Testis (tissue), 3 donors: ENCODE measurements around the gene HSD17B1. TPM values are rescaled to one million over a fixed set of nuclear protein-coding genes. Genes with fewer than 3 reads are reported as not detected.

Experiments used
- DNase-seq: peaks from one replicate; pipeline ENCODE4 v3.0.0-alpha.2; 2019
- H3K27ac ChIP-seq, 2 donors: fragments of 200-600 bp; sonication (generic); one replicate each; pipeline ENCODE4 v1.5.1; 2019
- H3K27me3 ChIP-seq: fragments of 200-600 bp; sonication (generic); one replicate; pipeline ENCODE4 v1.5.1; 2019
- H3K36me3 ChIP-seq: fragments of 200-600 bp; sonication (generic); one replicate; pipeline ENCODE4 v1.5.1; 2017; ENCODE audit warnings: low read depth; ENCODE audit errors: missing control alignments
- H3K4me1 ChIP-seq: fragments of 200-600 bp; sonication (generic); one replicate; pipeline ENCODE4 v1.5.1; 2019
- H3K4me3 ChIP-seq, 2 donors: fragments of 200-600 bp; sonication (generic); one replicate each; pipeline ENCODE4 v1.5.1; 2017 to 2019
- H3K9me3 ChIP-seq: fragments of 200-600 bp; sonication (generic); one replicate; pipeline ENCODE4 v1.5.1; 2017
- POLR2A ChIP-seq: fragments of 450-650 bp; IDR thresholded peaks from one replicate; pipeline ENCODE4 v1.6.1; 2017; ENCODE audit warnings: antibody characterized with exemption, mild to moderate bottlenecking, moderate library complexity
- WGBS, 2 donors: methylation state at CpG; one replicate each; pipeline ENCODE4 v1.1.5; 2018; 5-methylcytosine and 5-hydroxymethylcytosine counted together
- intact Hi-C: fragments of 100-400 bp; cut with DNase I; formaldehyde crosslinking; loops from one replicate; pipeline ENCODE4 v1.15.1; 2023; ENCODE audit warnings: low total_unique reads
- polyA plus RNA-seq: library from polyadenylated mRNA; stranded (reverse); fragments of 350-450 nt; fragmentation: Illumina TruSeq; extraction: RNeasy Lipid Tissue Mini Kit (QIAGEN cat#74804); gene quantifications from one replicate; pipeline ENCODE4 v1.2.3, GENCODE V29; 2014; ENCODE audit warnings: low read depth, low replicate concordance; ENCODE audit not compliant: insufficient read depth
- total RNA-seq, 2 donors: library from RNA; depleted of rRNA; stranded (reverse); fragments of >200 nt; gene quantifications; one replicate each; pipeline ENCODE4 v1.2.3, GENCODE V29; 2016
- TF ChIP-seq, protein P1 (sequence below), 3 experiments: fragments of 450-650 bp in 2 of 3; fragments of 200-600 bp in 1 of 3; sonication (generic) in 1 of 3; IDR thresholded peaks; one replicate each; pipeline ENCODE4 v1.5.1; 2016 to 2019; ENCODE audit warnings: antibody characterized with exemption in 3 of 3, mild to moderate bottlenecking in 2 of 3, moderate library complexity in 1 of 3

The HSD17B1 gene
- total and polyA plus RNA-seq, 3 donors from 2014 or later, result 7.1 to 14.4 (median 13.8) TPM

DNA sequence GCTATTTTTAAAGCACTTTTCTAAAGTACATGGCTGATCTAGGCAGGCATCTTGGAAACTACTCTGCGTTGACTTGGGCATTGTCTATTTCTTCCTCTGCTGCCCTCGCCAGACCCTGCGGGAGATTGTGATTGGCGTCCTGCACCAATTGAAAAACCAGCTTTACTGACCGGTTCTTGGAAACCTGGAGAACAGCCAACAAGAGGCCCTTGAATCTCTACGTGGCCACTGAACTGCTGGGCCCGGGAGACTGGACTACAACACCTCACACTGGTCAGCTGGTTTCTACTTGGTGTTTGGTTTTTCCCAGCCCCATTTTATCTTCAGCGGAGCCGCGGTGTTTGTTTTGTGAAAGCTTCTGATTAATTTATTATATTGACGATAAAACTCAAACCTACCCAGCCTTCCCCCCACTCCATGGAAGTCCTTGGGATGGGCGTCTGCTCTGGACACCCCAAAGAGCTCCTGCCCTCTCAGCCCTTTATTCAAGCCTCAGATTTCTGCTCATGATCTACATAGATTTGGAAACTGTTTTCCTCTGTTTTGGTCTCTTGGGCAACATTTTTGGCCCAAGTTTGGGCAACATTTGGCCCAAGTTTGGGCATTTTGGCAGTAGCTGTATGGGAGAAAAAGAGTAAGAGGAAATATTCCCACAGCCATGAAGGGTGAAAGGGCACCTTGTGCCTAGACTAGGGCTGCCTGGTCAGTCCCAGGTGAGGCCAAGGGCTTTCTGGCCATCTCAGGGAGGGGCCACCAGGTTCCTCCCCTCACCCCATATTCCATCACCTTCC is 18.9 kb downstream of the HSD17B1 start:
- TF ChIP-seq POLR2A, result no peak
- TF ChIP-seq, protein P1, sequence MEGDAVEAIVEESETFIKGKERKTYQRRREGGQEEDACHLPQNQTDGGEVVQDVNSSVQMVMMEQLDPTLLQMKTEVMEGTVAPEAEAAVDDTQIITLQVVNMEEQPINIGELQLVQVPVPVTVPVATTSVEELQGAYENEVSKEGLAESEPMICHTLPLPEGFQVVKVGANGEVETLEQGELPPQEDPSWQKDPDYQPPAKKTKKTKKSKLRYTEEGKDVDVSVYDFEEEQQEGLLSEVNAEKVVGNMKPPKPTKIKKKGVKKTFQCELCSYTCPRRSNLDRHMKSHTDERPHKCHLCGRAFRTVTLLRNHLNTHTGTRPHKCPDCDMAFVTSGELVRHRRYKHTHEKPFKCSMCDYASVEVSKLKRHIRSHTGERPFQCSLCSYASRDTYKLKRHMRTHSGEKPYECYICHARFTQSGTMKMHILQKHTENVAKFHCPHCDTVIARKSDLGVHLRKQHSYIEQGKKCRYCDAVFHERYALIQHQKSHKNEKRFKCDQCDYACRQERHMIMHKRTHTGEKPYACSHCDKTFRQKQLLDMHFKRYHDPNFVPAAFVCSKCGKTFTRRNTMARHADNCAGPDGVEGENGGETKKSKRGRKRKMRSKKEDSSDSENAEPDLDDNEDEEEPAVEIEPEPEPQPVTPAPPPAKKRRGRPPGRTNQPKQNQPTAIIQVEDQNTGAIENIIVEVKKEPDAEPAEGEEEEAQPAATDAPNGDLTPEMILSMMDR (IDR thresholded peaks at IDR 0.05), result no peak
- H3K9me3 ChIP-seq, result no peaks in the 10 kb centered on the region
- H3K27ac ChIP-seq, result no peak overlapping the region
- intact Hi-C loops, result loop anchor here (10.0 kb wide), 1 partner anchor 103 kb away; the partner anchor contains the start of gene PLEKHH3
- peaks cover 11% of the 10 kb centered on the region for H3K4me1 ChIP-seq
- no peaks in the 10 kb centered on the region for H3K27me3 ChIP-seq
- DNase-seq, result no peak
- no peaks in the 10 kb centered on the region for H3K36me3 ChIP-seq
- no peak overlapping the region for H3K4me3 ChIP-seq
- WGBS, 2 donors, result 77% methylated on average over 12 of the region's 12 CpGs

- Histone ChIP-seq H3K36me3 (no peaks in the 10 kb centered on the region), H3K4me1 (peaks cover 8% of the 10 kb centered on the region), H3K4me3 (no peak overlapping the region), H3K27me3 (no peaks in the 10 kb centered on the region), H3K9me3 (no peaks in the 10 kb centered on the region), H3K27ac (no peak overlapping the region)
- DNase-seq, result no peak
- intact Hi-C loops, result loop anchor here (10.0 kb wide), 1 partner anchor 102 kb away; the partner anchor contains the start of gene PLEKHH3
- TF ChIP-seq POLR2A, result no peak
- TF ChIP-seq, protein P1 (IDR thresholded peaks at IDR 0.05), result no peak
- 81 to 86% methylated on average over 4 of the region's 4 CpGs for WGBS, 2 donors
These were observed 20.4 kb downstream of the HSD17B1 start for GRCh38 chr17:42573095-42573494.

DNA sequence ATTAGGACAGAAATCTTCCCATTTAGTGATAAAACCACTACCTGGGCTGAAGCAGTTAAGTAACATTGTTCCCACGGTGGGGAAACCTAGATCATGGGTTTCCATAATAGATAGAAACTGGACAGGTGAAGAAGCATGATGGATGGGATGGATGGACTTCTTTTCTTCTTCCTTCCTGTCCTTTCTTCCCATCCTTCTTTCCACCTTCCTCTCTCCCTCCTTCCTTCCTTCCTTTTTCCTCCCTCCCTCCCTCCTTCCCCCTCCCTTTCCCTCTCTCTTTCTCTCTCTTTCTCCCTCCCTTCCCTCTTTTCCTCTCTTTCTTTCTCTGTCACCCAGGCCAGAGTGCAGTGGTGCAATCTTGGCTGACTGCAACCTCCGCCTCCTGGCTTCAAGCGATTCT is 21.7 kb downstream of the HSD17B1 start:
- Histone ChIP-seq H3K36me3 (no peaks in the 10 kb centered on the region), H3K4me3 (no peak overlapping the region), H3K4me1 (peaks cover 12% of the 10 kb centered on the region), H3K9me3 (no peaks in the 10 kb centered on the region), H3K27ac (no peak overlapping the region), H3K27me3 (no peaks in the 10 kb centered on the region)
- TF ChIP-seq, protein P1 (IDR thresholded peaks at IDR 0.05), result no peak
- TF ChIP-seq POLR2A, result no peak
- intact Hi-C loops, result loop anchor here (10.0 kb wide), 1 partner anchor 100 kb away; the partner anchor contains the start of gene PLEKHH3
- no peak for DNase-seq
- 82 to 85% methylated on average over 3 of the region's 3 CpGs for WGBS, 2 donors

DNA sequence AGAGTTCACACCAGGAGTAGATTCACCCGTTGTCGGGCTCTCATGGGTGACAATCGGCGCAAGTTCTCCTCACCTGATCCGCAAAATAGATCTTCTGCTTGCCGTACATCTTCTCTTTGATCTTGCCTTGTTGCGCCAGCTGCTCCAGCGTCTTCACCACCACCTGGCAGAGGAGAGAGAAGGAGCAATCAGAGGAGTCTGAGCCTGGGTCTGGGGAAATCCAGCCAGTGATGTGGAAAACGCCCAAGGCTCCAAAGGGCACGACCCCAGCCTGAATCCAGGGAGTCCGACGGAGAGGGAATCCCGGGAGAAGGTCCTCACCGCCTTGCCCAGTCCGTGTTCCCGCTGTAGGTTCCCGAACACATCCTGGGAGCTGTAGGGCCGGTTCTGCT is 24.4 kb downstream of the HSD17B1 start:
- WGBS, 2 donors, result 5 to 6% methylated on average over 10 to 18 of the region's 18 CpGs
- H3K27me3 ChIP-seq, result no peaks in the 10 kb centered on the region
- peaks cover 12% of the 10 kb centered on the region for H3K4me1 ChIP-seq
- H3K9me3 ChIP-seq, result no peaks in the 10 kb centered on the region
- no peaks in the 10 kb centered on the region for H3K36me3 ChIP-seq
- H3K27ac ChIP-seq, result peak overlapping the region; percentile 40 to 87
- H3K4me3 ChIP-seq, result peak overlapping the region; percentile 60 to 66
- DNase-seq, result no peak
- intact Hi-C loops, result loop anchor here (10.0 kb wide), 1 partner anchor 98 kb away; the partner anchor contains the start of gene PLEKHH3
- TF ChIP-seq, protein P1 (IDR thresholded peaks at IDR 0.05), result no peak
- TF ChIP-seq POLR2A, result no peak
